Stomach (tissue), 9 donors: ENCODE data around the gene FARSA. TPM values are rescaled to one million over a fixed set of nuclear protein-coding genes. Genes with fewer than 3 reads are reported as not detected.

Experiments
- DNase-seq, 2 donors: peaks; one replicate each; pipeline versions ENCODE4 v3.0.0 to v3.0.0-alpha.2; 2013 to 2019
- H3K27ac ChIP-seq, 5 donors: fragments of 200-600 bp in 4 of 5; sonication (generic) in 4 of 5; one replicate each; pipeline ENCODE4 v1.5.1; 2013 to 2019; ENCODE audit warnings: mild to moderate bottlenecking in 1 of 5, moderate library complexity in 1 of 5
- H3K27me3 ChIP-seq, 3 donors: fragments of 200-600 bp; sonication (generic); one replicate each; pipeline ENCODE4 v1.5.1; 2017 to 2019; ENCODE audit warnings: mixed run types in 1 of 3
- H3K36me3 ChIP-seq, 4 donors: fragments of 200-600 bp; sonication (generic); 1 replicate in 3 of 4; 2 replicates in 1 of 4; pipeline ENCODE4 v1.5.1; 2016 to 2019
- H3K4me1 ChIP-seq, 4 donors: fragments of 200-600 bp; sonication (generic); one replicate each; pipeline ENCODE4 v1.5.1; 2016 to 2019
- H3K4me3 ChIP-seq, 4 donors: fragments of 200-600 bp; sonication (generic) in 3 of 4; one replicate each; pipeline ENCODE4 v1.5.1; 2016 to 2019; ENCODE audit warnings: mild to moderate bottlenecking in 1 of 4
- H3K9me3 ChIP-seq, 4 donors: fragments of 200-600 bp; sonication (generic); one replicate each; pipeline ENCODE4 v1.5.1; 2016 to 2019
- CTCF ChIP-seq, 7 experiments: fragments of 450-650 bp in 4 of 7; fragments of 200-600 bp in 3 of 7; sonication (generic) in 3 of 7; IDR thresholded peaks; one replicate each; pipeline ENCODE4 v1.5.1; 2016 to 2019; ENCODE audit warnings: antibody characterized with exemption in 7 of 7, control low read depth in 2 of 7, mild to moderate bottlenecking in 1 of 7
- EP300 ChIP-seq: sonication (generic); formaldehyde crosslinking; IDR thresholded peaks from one replicate; pipeline ENCODE4 v1.6.1; 2017; ENCODE audit warnings: antibody characterized with exemption
- POLR2A ChIP-seq, 4 donors: fragments of 450-650 bp; IDR thresholded peaks; one replicate each; pipeline ENCODE4 v1.6.1; 2016; ENCODE audit warnings: antibody characterized with exemption in 4 of 4, control low read depth in 2 of 4, mild to moderate bottlenecking in 1 of 4, moderate library complexity in 1 of 4
- POLR2AphosphoS5 ChIP-seq, 3 donors: sonication (generic); formaldehyde crosslinking; IDR thresholded peaks; one replicate each; pipeline ENCODE4 v1.6.1; 2016; ENCODE audit warnings: antibody characterized with exemption in 3 of 3
- WGBS, 5 donors: extraction: QIAGEN DNeasy Blood & Tissue Kit in 3 of 5; methylation state at CpG; one replicate each; pipeline versions ENCODE4 v1.1.5 to v1.1.7; 2013 to 2018; 5-methylcytosine and 5-hydroxymethylcytosine counted together
- intact Hi-C: fragments of 100-400 bp; cut with DNase I; formaldehyde crosslinking; loops from one replicate; pipeline ENCODE4 v1.15.1; 2023; ENCODE audit warnings: low total_unique reads
- polyA plus RNA-seq, 3 donors: library from polyadenylated mRNA; stranded (reverse); fragments of 200-250 nt; gene quantifications; one replicate each; pipeline ENCODE4 v1.2.3, GENCODE V29; 2013
- total RNA-seq, 5 donors: library from RNA; depleted of rRNA; stranded (reverse); fragments of >200 nt; gene quantifications; one replicate each; pipeline versions ENCODE4 v1.1.0 to v1.2.3, GENCODE V29; 2014 to 2016
- donor health status: healthy with polysubstance abuse.
- donor health status: Bipolar disorder and iron deficiency.
- donor health status: healthy.

FARSA gene
- total and polyA plus RNA-seq, 8 donors = 27.2 to 125 (median 39.8) TPM

DNA sequence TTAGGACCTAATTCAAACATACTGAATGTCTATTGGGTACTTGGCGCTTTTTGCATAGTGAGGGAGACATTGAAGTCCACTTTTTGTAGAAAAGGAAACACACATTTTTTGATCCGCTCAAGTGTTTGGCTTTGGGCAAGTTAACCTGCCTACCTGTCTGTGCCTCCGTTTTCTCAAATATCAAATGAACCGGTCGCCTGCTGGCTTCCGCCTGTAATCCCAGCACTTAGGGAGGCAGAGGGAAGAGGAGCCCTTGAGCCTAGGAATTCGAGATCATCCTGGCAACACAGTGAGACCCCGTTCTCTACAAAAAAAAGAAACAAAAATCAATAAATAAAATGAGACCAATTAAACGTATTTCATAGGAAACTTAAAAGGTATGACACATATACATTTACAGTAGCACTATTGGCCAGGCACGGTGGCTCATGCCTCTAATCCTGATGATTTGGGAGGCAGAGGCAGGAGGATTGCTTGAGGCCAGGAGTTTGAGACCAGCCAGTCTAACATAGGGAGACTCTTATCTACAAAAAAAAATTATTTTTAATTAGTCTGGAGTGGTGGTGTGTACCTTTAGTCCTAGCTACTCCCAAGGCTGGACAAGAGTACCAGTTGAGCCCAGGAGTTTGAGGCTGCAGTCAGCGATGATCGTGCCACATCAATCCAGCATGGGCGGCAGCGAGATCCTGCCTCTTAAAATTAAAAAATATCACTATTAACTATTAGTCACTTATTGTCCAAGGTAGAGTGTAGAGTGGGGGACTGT, 13.4 kb upstream of the FARSA start:
- TF ChIP-seq CTCF (IDR thresholded peaks at IDR 0.05) = no peak
- TF ChIP-seq EP300 = no peak
- no peak for TF ChIP-seq POLR2A (IDR thresholded peaks at IDR 0.05)
- no peak for TF ChIP-seq POLR2AphosphoS5 (IDR thresholded peaks at IDR 0.05)
- peak overlapping the region; percentile 82 to 99 (median 88) for H3K4me3 ChIP-seq
- H3K9me3 ChIP-seq = no peaks in the 10 kb centered on the region
- WGBS, 5 donors = 42 to 53% (median 45%) methylated on average over 14 of the region's 14 CpGs
- H3K36me3 ChIP-seq = peaks cover 75 to 78% (median 76%) of the 10 kb centered on the region in 4 donors
- DNase-seq = no peak
- H3K27ac ChIP-seq = peak overlapping the region in 4 of 5 donors; percentile 96 to 99 (median 98)
- peaks cover 21 to 61% (median 56%) of the 10 kb centered on the region in 4 donors for H3K4me1 ChIP-seq
- intact Hi-C loops = no loop called here
- H3K27me3 ChIP-seq = no peaks in the 10 kb centered on the region

DNA sequence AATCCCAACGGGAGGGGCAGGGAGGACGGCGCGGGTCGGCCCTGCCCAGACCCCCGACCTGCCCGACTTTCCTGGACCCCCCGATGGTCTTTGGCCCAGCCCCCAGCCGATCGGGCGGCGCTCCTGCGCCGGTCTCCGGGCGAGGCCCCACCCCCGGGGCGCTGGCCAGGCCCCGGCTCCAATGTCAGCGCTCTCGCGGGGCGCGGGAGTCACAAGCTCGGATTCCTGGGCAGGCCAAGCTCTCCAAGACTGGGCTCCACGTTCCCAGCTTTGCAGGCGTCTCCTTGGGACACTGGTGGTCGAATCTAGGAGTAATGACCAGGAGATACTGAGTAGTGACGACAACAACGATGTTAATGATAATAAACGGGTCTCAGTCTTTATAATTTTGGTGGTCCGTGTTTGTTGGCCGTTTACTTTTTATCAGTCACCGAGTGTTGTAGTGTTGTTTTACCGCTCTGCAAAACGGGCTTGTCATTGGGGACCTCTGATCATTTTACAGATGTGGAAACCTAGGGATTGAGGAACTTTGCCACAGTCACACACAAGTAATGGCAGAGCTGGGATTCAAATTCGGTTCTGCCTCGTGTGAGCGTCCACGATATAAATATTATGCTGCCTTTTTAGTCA, 12.7 kb upstream of the FARSA start:
- Histone ChIP-seq H3K4me3 (peak overlapping the region; percentile 82 to 99 (median 88)), H3K4me1 (peaks cover 26 to 68% (median 63%) of the 10 kb centered on the region in 4 donors), H3K36me3 (peaks cover 75 to 78% (median 76%) of the 10 kb centered on the region in 4 donors), H3K27ac (peak overlapping the region; percentile 95 to 99 (median 97)), H3K27me3 (no peaks in the 10 kb centered on the region), H3K9me3 (no peaks in the 10 kb centered on the region)
- peak; percentile 77 to 91 for DNase-seq
- no peak for TF ChIP-seq POLR2A (IDR thresholded peaks at IDR 0.05)
- TF ChIP-seq POLR2AphosphoS5 (IDR thresholded peaks at IDR 0.05) = no peak
- no peak for TF ChIP-seq CTCF (IDR thresholded peaks at IDR 0.05)
- TF ChIP-seq EP300 = no peak
- intact Hi-C loops = no loop called here
- WGBS, 5 donors = 0 to 1% (median 0%) methylated on average over 14 to 40 of the region's 40 CpGs

DNA sequence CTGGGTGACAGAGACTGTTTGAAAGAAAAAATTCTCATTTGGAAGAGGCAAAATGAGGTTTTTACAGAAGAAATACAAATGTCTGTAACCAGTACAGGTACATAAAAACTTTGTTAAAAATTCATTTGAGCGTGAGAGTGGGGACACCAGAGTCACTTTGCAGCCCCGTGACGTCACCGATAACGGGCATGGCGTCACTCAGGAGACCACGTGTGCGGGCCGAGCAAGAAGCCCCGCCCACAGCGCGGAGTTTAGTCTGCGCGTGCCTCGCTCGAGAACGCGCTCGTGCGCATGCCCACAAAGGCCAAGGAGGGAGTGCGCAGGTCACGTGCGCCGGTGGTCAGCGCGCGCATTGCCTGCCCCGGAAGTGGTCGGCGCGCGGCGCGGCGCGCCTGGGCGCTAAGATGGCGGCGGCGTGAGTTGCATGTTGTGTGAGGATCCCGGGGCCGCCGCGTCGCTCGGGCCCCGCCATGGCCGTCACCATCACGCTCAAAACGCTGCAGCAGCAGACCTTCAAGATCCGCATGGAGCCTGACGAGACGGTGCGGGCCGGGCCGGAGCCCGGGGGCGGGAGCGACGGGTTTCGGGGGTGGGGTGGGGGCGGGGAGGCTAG, 12.1 kb upstream of the FARSA start, which contains the start of gene RAD23A:
Gene RAD23A, plus strand, starts transcription at position 384 of the 613 bp plus-strand sequence. Its CDS starts 87 bp downstream, at position 471.
- Histone ChIP-seq H3K27me3 (no peaks in the 10 kb centered on the region), H3K4me1 (peaks cover 32 to 75% (median 69%) of the 10 kb centered on the region in 4 donors), H3K9me3 (no peaks in the 10 kb centered on the region), H3K27ac (peak within 1 kb of the TSS; percentile 95 to 99 (median 97)), H3K36me3 (peaks cover 75 to 78% (median 76%) of the 10 kb centered on the region in 4 donors), H3K4me3 (peak within 1 kb of the TSS; percentile 82 to 99 (median 88))
- intact Hi-C loops = no loop called here
- DNase-seq = peak; percentile 99 to 100
- TF ChIP-seq POLR2A (IDR thresholded peaks at IDR 0.05) (peak in 2 of 4 donors; percentile 36 to 74), POLR2AphosphoS5 (IDR thresholded peaks at IDR 0.05) (peak; percentile 97 to 100 (median 99)), EP300 (no peak), CTCF (IDR thresholded peaks at IDR 0.05) (peak in 1 of 7 experiments; percentile 6)
- WGBS, 5 donors = 0 to 1% (median 1%) methylated on average over 25 to 62 of the region's 62 CpGs

GRCh38 chr19:12944104-12944674, 10.7 kb upstream of the FARSA start:
- Histone ChIP-seq H3K27ac (peak overlapping the region in 4 of 5 donors; percentile 96 to 99 (median 98)), H3K4me3 (peak overlapping the region in 1 of 4 donors; percentile 83), H3K27me3 (no peaks in the 10 kb centered on the region), H3K4me1 (peaks cover 43 to 89% (median 83%) of the 10 kb centered on the region in 4 donors), H3K36me3 (peaks cover 72 to 75% (median 74%) of the 10 kb centered on the region in 4 donors), H3K9me3 (no peaks in the 10 kb centered on the region)
- no peak for DNase-seq
- TF ChIP-seq POLR2AphosphoS5 (IDR thresholded peaks at IDR 0.05) (no peak), POLR2A (IDR thresholded peaks at IDR 0.05) (no peak), EP300 (no peak), CTCF (IDR thresholded peaks at IDR 0.05) (no peak)
- 56 to 72% (median 65%) methylated on average over 2 of the region's 2 CpGs for WGBS, 5 donors
- intact Hi-C loops = no loop called here
